Spleen (tissue), 7 donors: ENCODE data around the gene GMNN.

Experiments used
- POLR2A ChIP-seq, 3 donors: fragments of 450-650 bp; IDR thresholded peaks; one replicate each; pipeline ENCODE4 v1.5.1; 2017; ENCODE audit warnings: antibody characterized with exemption in 3 of 3, mild to moderate bottlenecking in 1 of 3
- POLR2AphosphoS5 ChIP-seq, 3 donors: sonication (generic); formaldehyde crosslinking; IDR thresholded peaks; one replicate each; pipeline ENCODE4 v1.5.1; 2017; ENCODE audit warnings: antibody characterized with exemption in 3 of 3
- TF ChIP-seq, protein P1 (sequence below), 11 experiments: fragments of 200-600 bp in 7 of 11; fragments of 450-650 bp in 4 of 11; sonication (generic) in 4 of 11; IDR thresholded peaks in 8 of 11; conservative IDR thresholded peaks in 3 of 11; 1 replicate in 7 of 11; 2 replicates in 4 of 11; pipeline versions ENCODE4 v1.4.0 to v1.8.0; 2016 to 2021; ENCODE audit warnings: antibody characterized with exemption in 11 of 11, inconsistent platforms in 4 of 11, mild to moderate bottlenecking in 1 of 11
- donor health status: DM: no; HTN: no; CAD: no; lungs with moderate emphysema.
- donor health status: DM: no; HTN: no; CAD: no.
- donor health status: DM: no; HTN: no; CAD: no.

DNA sequence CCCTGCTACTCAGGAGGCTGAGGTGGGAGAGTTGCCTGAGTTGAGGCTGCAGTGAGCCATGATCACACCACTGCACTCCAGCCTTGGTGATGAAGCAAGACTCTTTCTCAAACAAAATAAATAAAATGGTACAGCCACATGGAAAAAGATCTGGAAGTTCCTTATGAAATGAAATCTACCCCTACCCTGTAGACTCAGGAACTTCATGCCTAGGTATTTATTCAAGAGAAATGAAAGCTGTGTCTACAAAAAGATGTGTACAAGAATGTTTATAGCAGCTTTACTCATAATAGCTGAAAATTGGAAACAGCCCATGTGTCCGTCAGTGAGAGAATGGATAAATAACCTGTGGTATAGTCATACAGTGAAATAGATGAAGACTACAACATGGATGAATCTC is 40.6 kb upstream of the GMNN start:
- no peak for TF ChIP-seq POLR2A (IDR thresholded peaks at IDR 0.05)
- TF ChIP-seq POLR2AphosphoS5 (IDR thresholded peaks at IDR 0.05), result no peak
- TF ChIP-seq, protein P1, sequence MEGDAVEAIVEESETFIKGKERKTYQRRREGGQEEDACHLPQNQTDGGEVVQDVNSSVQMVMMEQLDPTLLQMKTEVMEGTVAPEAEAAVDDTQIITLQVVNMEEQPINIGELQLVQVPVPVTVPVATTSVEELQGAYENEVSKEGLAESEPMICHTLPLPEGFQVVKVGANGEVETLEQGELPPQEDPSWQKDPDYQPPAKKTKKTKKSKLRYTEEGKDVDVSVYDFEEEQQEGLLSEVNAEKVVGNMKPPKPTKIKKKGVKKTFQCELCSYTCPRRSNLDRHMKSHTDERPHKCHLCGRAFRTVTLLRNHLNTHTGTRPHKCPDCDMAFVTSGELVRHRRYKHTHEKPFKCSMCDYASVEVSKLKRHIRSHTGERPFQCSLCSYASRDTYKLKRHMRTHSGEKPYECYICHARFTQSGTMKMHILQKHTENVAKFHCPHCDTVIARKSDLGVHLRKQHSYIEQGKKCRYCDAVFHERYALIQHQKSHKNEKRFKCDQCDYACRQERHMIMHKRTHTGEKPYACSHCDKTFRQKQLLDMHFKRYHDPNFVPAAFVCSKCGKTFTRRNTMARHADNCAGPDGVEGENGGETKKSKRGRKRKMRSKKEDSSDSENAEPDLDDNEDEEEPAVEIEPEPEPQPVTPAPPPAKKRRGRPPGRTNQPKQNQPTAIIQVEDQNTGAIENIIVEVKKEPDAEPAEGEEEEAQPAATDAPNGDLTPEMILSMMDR (IDR thresholded peaks at IDR 0.05 in 8 of 11, conservative IDR thresholded peaks at IDR 0.05 in 3 of 11), result no peak
